Measurements from ENCODE around the gene RASEF. TPM values are rescaled to one million over a fixed set of nuclear protein-coding genes. Genes with fewer than 3 reads are reported as not detected.

The RASEF gene
- total RNA-seq, 1 experiment from 2014 or later, result 0.12 TPM

DNA sequence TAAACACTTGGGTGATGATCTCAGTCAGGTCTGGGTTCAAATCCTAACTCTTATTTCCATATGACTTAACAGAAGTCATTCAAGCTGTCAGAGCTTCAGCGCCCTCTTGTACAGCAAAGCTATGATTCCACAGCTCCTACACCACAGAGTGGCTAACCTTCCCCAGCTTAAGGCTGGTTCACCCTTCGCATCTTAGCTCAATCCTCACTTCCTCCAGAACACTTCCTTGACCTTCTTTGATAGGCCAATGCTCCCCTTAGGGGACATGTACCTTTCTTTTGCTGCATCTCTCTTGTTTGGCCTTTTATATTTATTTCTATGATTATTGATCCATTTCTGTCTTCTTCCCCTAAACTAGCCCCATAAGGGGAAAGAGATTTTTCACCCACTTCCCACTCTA is 57.0 kb downstream of the RASEF start (continued):
- TF ChIP-seq POLR2A (IDR thresholded peaks at IDR 0.05; ENCODE audit: borderline replicate concordance, extremely low read depth, insufficient read depth, insufficient read length) (no peak), JUND (IDR thresholded peaks at IDR 0.05) (no peak)

DNA sequence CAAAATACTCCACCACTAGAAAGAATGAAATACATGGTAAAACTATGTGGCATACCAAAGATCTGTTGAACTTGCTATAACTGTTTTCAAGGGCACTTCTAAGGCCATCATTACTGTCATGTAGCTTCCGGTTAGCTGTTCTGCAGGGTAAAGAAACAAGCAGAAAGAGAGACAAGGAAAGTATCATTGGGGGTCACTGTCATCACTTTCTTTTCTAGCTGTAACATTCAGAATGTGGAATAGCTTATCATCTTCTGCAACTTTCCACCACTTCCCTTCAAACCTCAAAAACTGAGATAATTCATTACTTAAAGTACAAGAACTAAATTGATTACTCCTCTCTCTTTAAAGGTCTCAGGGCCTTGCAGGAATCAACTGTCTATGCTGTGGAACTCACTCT is 57.6 kb downstream of the RASEF start:
- Histone ChIP-seq H3K36me3 (ENCODE audit: control insufficient read depth in 1 of 2, insufficient read depth in 2 of 2, low read length in 2 of 2) (no peaks in the 10 kb centered on the region), H2AFZ (ENCODE audit: low read depth, low read length, poor library complexity, severe bottlenecking) (no peak overlapping the region), H3K4me2 (ENCODE audit: low read length) (no peak overlapping the region), H3K9me2 (ENCODE audit: insufficient read depth) (no peaks in the 10 kb centered on the region), H3K4me3 (replicated peaks in 1 of 2; ENCODE audit: low read depth in 1 of 2, low read length in 2 of 2) (no peak overlapping the region), H3K4me1 (ENCODE audit: control insufficient read depth in 1 of 2, insufficient read depth in 2 of 2, low read length in 2 of 2) (no peaks in the 10 kb centered on the region), H3K9ac (ENCODE audit: low read length) (no peak overlapping the region), H4K20me1 (ENCODE audit: insufficient read depth) (no peaks in the 10 kb centered on the region), H3K27me3 (ENCODE audit: insufficient read depth, low read length) (no peaks in the 10 kb centered on the region), H3K79me2 (ENCODE audit: insufficient read depth, low read length) (no peaks in the 10 kb centered on the region), H3K9me3 (ENCODE audit: control insufficient read depth in 1 of 2, insufficient read depth in 1 of 2, low read depth in 1 of 2, low read length in 2 of 2) (no peaks in the 10 kb centered on the region), H3K27ac (ENCODE audit: low read depth, low read length) (no peak overlapping the region)
- intact Hi-C loops (cut with micrococcal nuclease), result no loop called here
- ATAC-seq, result no peak
- ChIA-PET CTCF (no interaction called here), POLR2A (no interaction called here), RAD21 (ENCODE audit: low non-redundant PET in 1 of 2, low total read pairs in 2 of 2, uncharacterized antibody in 2 of 2, unreplicated experiment in 2 of 2) (no interaction called here)
- no peak for DNase-seq (ENCODE audit: low read depth, low spot score)
- BruUV-seq (replicated peaks), result no TSS peak
- TF ChIP-seq ELF1 (IDR thresholded peaks at IDR 0.05; ENCODE audit: borderline replicate concordance, low read depth) (no peak), CTCF (IDR thresholded peaks at IDR 0.05 in 2 of 3, conservative IDR thresholded peaks at IDR 0.05 in 1 of 3; ENCODE audit: borderline replicate concordance in 1 of 3, insufficient read depth in 1 of 3, low read depth in 2 of 3, low read length in 2 of 3) (no peak), FOSL1 (IDR thresholded peaks at IDR 0.05; ENCODE audit: low read depth) (no peak), JUND (IDR thresholded peaks at IDR 0.05) (no peak)

DNA sequence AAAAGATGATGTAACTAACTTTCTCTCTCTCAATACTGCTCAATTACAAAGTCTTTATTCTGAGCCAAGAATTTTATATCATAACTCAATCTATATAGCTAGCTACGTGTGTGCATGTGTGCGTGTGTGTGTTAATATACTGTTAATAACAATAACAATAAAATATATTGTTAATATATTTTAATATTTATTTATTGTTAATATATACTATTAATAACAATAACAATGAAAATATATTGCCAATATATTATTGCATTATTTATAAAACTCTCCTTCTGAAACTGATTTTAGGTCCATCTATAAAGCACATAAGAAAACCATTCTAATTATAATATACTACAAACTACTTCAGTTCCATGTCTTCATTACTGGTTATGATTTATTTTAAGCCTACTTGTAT is 60.6 kb downstream of the RASEF start:
- no peaks in the 10 kb centered on the region for H3K36me3 ChIP-seq (ENCODE audit: control insufficient read depth in 1 of 2, insufficient read depth in 2 of 2, low read length in 2 of 2)
- no peaks in the 10 kb centered on the region for H3K9me2 ChIP-seq (ENCODE audit: insufficient read depth)
- no peak overlapping the region for H3K27ac ChIP-seq (ENCODE audit: low read depth, low read length)
- no peak overlapping the region for H3K4me2 ChIP-seq (ENCODE audit: low read length)
- no peaks in the 10 kb centered on the region for H4K20me1 ChIP-seq (ENCODE audit: insufficient read depth)
- DNase-seq (ENCODE audit: low read depth, low spot score) (no peak), ATAC-seq (no peak)
- no peak overlapping the region for H2AFZ ChIP-seq (ENCODE audit: low read depth, low read length, poor library complexity, severe bottlenecking)
- H3K4me3 ChIP-seq (replicated peaks in 1 of 2; ENCODE audit: low read depth in 1 of 2, low read length in 2 of 2), result no peak overlapping the region
- BruUV-seq (replicated peaks), result no TSS peak
- intact Hi-C loops (cut with micrococcal nuclease), result no loop called here
- ChIA-PET RAD21 (ENCODE audit: low non-redundant PET in 1 of 2, low total read pairs in 2 of 2, uncharacterized antibody in 2 of 2, unreplicated experiment in 2 of 2) (no interaction called here), CTCF (no interaction called here), POLR2A (no interaction called here)
- no peaks in the 10 kb centered on the region for H3K79me2 ChIP-seq (ENCODE audit: insufficient read depth, low read length)
- no peak overlapping the region for H3K9ac ChIP-seq (ENCODE audit: low read length)
- no peaks in the 10 kb centered on the region for H3K27me3 ChIP-seq (ENCODE audit: insufficient read depth, low read length)
- no peaks in the 10 kb centered on the region for H3K9me3 ChIP-seq (ENCODE audit: control insufficient read depth in 1 of 2, insufficient read depth in 1 of 2, low read depth in 1 of 2, low read length in 2 of 2)
- H3K4me1 ChIP-seq (ENCODE audit: control insufficient read depth in 1 of 2, insufficient read depth in 2 of 2, low read length in 2 of 2), result no peaks in the 10 kb centered on the region
- no peak for TF ChIP-seq CBX3 (IDR thresholded peaks at IDR 0.05; ENCODE audit: low read depth)
- no peak for TF ChIP-seq ZNF274 (IDR thresholded peaks at IDR 0.05; ENCODE audit: low read depth, low read length)
